ENCODE results near the gene TMEM88. TPM values are rescaled to one million over a fixed set of nuclear protein-coding genes. Genes with fewer than 3 reads are reported as not detected.
A peak's percentile ranks its signal among the peaks of the same experiment; 100 is the strongest.

Gene TMEM88
- total and polyA plus RNA-seq, 2 of the 13 experiments (the other 11 are each of a cell fraction or from before 2014, with no cell fraction given), result 0.31 to 0.66 TPM

- no peak; the same call in none of the 2 replicates for TF ChIP-seq HHEX (CRISPR knock-in tag; IDR thresholded peaks at IDR 0.05)
- TF ChIP-seq EZH2 (conservative IDR thresholded peaks at IDR 0.05; ENCODE audit: low read depth, low read length), result no peak
- TF ChIP-seq ZNF260 (CRISPR knock-in tag; IDR thresholded peaks at IDR 0.05; ENCODE audit: borderline replicate concordance, low read depth), result no peak
- no peak for TF ChIP-seq ZFP36 (IDR thresholded peaks at IDR 0.05; ENCODE audit: borderline replicate concordance, low read depth, low read length, partially characterized antibody)
- no peak for TF ChIP-seq CHD4 (IDR thresholded peaks at IDR 0.05; ENCODE audit: borderline replicate concordance, low read length)
- TF ChIP-seq ZFP41 (CRISPR knock-in tag; IDR thresholded peaks at IDR 0.05; ENCODE audit: borderline replicate concordance), result peak; percentile 80; the same call in 1 of the 2 replicates
- TF ChIP-seq MYPOP (CRISPR knock-in tag; IDR thresholded peaks at IDR 0.05), result 0 out of 2 replicates have a peak, but pooled peaks have one; percentile 77
- peak; percentile 86; the same call in 1 of the 2 replicates for TF ChIP-seq ZNF710 (CRISPR knock-in tag; IDR thresholded peaks at IDR 0.05; ENCODE audit: borderline replicate concordance)
- peak; percentile 79 for TF ChIP-seq ZSCAN9 (CRISPR knock-in tag; IDR thresholded peaks at IDR 0.05; ENCODE audit: borderline replicate concordance)
- TF ChIP-seq ZBTB43 (CRISPR knock-in tag; conservative IDR thresholded peaks at IDR 0.05), result 0 out of 2 replicates have a peak, but pooled peaks have one; percentile 20
- TF ChIP-seq MBD4 (IDR thresholded peaks at IDR 0.05; ENCODE audit: borderline replicate concordance, low read length), result no peak
- no peak for TF ChIP-seq AKNA (CRISPR knock-in tag; IDR thresholded peaks at IDR 0.05; ENCODE audit: borderline replicate concordance)
- TF ChIP-seq HMGXB4 (CRISPR knock-in tag; IDR thresholded peaks at IDR 0.05; ENCODE audit: borderline replicate concordance in 1 of 2, low read depth in 1 of 2), result peak; percentile 58 to 92; a peak in 3 of 4 replicates
- no peak for TF ChIP-seq NFATC3 (CRISPR knock-in tag; IDR thresholded peaks at IDR 0.05)
- TF ChIP-seq ZNF10 (CRISPR knock-in tag; IDR thresholded peaks at IDR 0.05; ENCODE audit: borderline replicate concordance, low read depth), result no peak
- peak; percentile 95 for TF ChIP-seq RARA (CRISPR knock-in tag; IDR thresholded peaks at IDR 0.05)
These were observed 18.1 kb upstream of the TMEM88 start (continued) for GRCh38 chr17:7836596-7837407.

Data from HepG2 (cell line).